H1 (cell line): ENCODE data around the gene MCF2L. TPM values are rescaled to one million over a fixed set of nuclear protein-coding genes. Genes with fewer than 3 reads are reported as not detected.

Source experiments
- CTCF ChIA-PET: fragments of 300-600 bp; sonication (Branson Sonifier 250); formaldehyde crosslinking; loops from one replicate; lab custom pipeline; 2021; ENCODE audit not compliant: partially characterized antibody; lab: Charles Lee
- POLR2A ChIA-PET: fragments of 300-600 bp; sonication (Branson Sonifier 250); formaldehyde crosslinking; loops from one replicate; lab custom pipeline; 2021; ENCODE audit warnings: inconsistent platforms; ENCODE audit not compliant: partially characterized antibody; lab: Charles Lee
- DNase-seq, 2 experiments: peaks; one replicate each; pipeline versions ENCODE4 v3.0.0 to v3.0.0-alpha.2; 2010 to 2022; ENCODE audit warnings: low spot score in 2 of 2, low read depth in 1 of 2, mixed read lengths in 1 of 2
- FAIRE-seq: peaks from 2 replicates; lab custom pipeline; 2011; peaks lifted over from hg19 to GRCh38; lab: Jason Lieb, UNC
- H2AFZ ChIP-seq: 2 replicates; pipeline ENCODE4 v1.8.1; 2012; ENCODE audit warnings: low read length, inconsistent platforms
- H2AK5ac ChIP-seq: 2 replicates; pipeline ENCODE4 v1.6.1; 2013; ENCODE audit warnings: low read depth, low read length
- H2BK120ac ChIP-seq: replicated peaks from 2 replicates; pipeline ENCODE3; 2013; ENCODE audit warnings: low read depth, low read length, inconsistent platforms
- H2BK12ac ChIP-seq: 2 replicates; pipeline ENCODE4 v1.6.1; 2013; ENCODE audit warnings: low read depth, low read length
- H2BK15ac ChIP-seq: 2 replicates; pipeline ENCODE4 v1.6.1; 2013; ENCODE audit warnings: low read length
- H2BK20ac ChIP-seq: 2 replicates; pipeline ENCODE4 v1.6.1; 2013; ENCODE audit warnings: low read length
- H2BK5ac ChIP-seq: 2 replicates; pipeline ENCODE4 v1.6.1; 2013; ENCODE audit warnings: low read depth, low read length
- H3K14ac ChIP-seq: 2 replicates; pipeline ENCODE4 v1.6.1; 2013; ENCODE audit warnings: inconsistent platforms; ENCODE audit not compliant: insufficient read length
- H3K18ac ChIP-seq: 2 replicates; pipeline ENCODE4 v1.6.1; 2013; ENCODE audit warnings: low read length; ENCODE audit errors: extremely low read depth
- H3K23ac ChIP-seq: 2 replicates; pipeline ENCODE4 v1.6.1; 2013; ENCODE audit warnings: inconsistent platforms; ENCODE audit not compliant: insufficient read length
- H3K23me2 ChIP-seq: 2 replicates; pipeline ENCODE4 v1.6.1; 2013; ENCODE audit warnings: low read depth, low read length
- H3K27ac ChIP-seq: 2 replicates; pipeline ENCODE4 v1.6.1; 2011; ENCODE audit warnings: low read depth, low read length, inconsistent platforms
- H3K27me3 ChIP-seq, 4 experiments: replicated peaks in 1 of 4; 1 replicate in 1 of 4; 2 replicates in 3 of 4; pipeline versions ENCODE4 v1.6.1 to v1.8.1; 2011 to 2013; ENCODE audit warnings: low read length in 3 of 4, mild to moderate bottlenecking in 3 of 4, inconsistent platforms in 2 of 4, mixed read lengths in 2 of 4, moderate library complexity in 1 of 4; ENCODE audit not compliant: control insufficient read depth in 3 of 4, insufficient read depth in 3 of 4; ENCODE audit errors: extremely low read depth in 1 of 4
- H3K36me3 ChIP-seq, 4 experiments: 2 replicates each; pipeline versions ENCODE4 v1.6.1 to v1.8.1; 2011 to 2013; ENCODE audit warnings: mild to moderate bottlenecking in 4 of 4, low read length in 3 of 4, moderate library complexity in 2 of 4, control low read depth in 1 of 4, inconsistent platforms in 1 of 4; ENCODE audit not compliant: insufficient read depth in 4 of 4, control insufficient read depth in 2 of 4
- H3K4ac ChIP-seq: replicated peaks from 2 replicates; pipeline ENCODE3; 2013; ENCODE audit warnings: low read length, low read depth, mixed read lengths, inconsistent platforms; ENCODE audit not compliant: insufficient read length
- H3K4me1 ChIP-seq, 4 experiments: replicated peaks in 1 of 4; 1 replicate in 1 of 4; 2 replicates in 3 of 4; pipeline versions ENCODE4 v1.6.1 to v1.8.1; 2011 to 2013; ENCODE audit warnings: low read length in 3 of 4, inconsistent platforms in 2 of 4, mixed read lengths in 1 of 4; ENCODE audit not compliant: insufficient read depth in 4 of 4, control insufficient read depth in 3 of 4
- H3K4me2 ChIP-seq, 2 experiments: 2 replicates each; pipeline versions ENCODE4 v1.6.1 to v1.8.1; 2011 to 2013; ENCODE audit warnings: low read depth in 2 of 2, low read length in 2 of 2, control low read depth in 1 of 2, inconsistent platforms in 1 of 2, mild to moderate bottlenecking in 1 of 2; ENCODE audit not compliant: insufficient read depth in 1 of 2
- H3K4me3 ChIP-seq, 4 experiments: fragments of 200-600, 300-600 bp in 1 of 4; sonication (generic), shearing (Covaris generic), sonication (Bioruptor Twin) in 1 of 4; 2 replicates each; pipeline versions ENCODE4 v1.5.1 to v1.8.1; 2011 to 2016; ENCODE audit warnings: low read length in 4 of 4, low read depth in 3 of 4, control low read depth in 2 of 4, inconsistent platforms in 2 of 4, mild to moderate bottlenecking in 2 of 4, mixed read lengths in 1 of 4, moderate library complexity in 1 of 4; ENCODE audit not compliant: insufficient read depth in 2 of 4; ENCODE audit errors: extremely low read depth in 1 of 4
- H3K56ac ChIP-seq: replicated peaks from 2 replicates; pipeline ENCODE3; 2013; ENCODE audit warnings: low read depth, mild to moderate bottlenecking, mixed read lengths, low read length, inconsistent platforms; ENCODE audit not compliant: insufficient read length
- H3K79me1 ChIP-seq: 2 replicates; pipeline ENCODE4 v1.6.1; 2013; ENCODE audit warnings: low read depth, low read length, control low read depth
- H3K79me2 ChIP-seq, 2 experiments: 2 replicates each; pipeline versions ENCODE4 v1.6.1 to v1.8.1; 2012 to 2013; ENCODE audit warnings: low read length in 2 of 2, mild to moderate bottlenecking in 2 of 2, inconsistent platforms in 1 of 2; ENCODE audit not compliant: insufficient read depth in 2 of 2, control insufficient read depth in 1 of 2
- H3K9ac ChIP-seq, 4 experiments: replicated peaks in 1 of 4; 1 replicate in 1 of 4; 2 replicates in 3 of 4; pipeline versions ENCODE4 v1.6.1 to v1.8.1; 2011 to 2013; ENCODE audit warnings: low read depth in 3 of 4, low read length in 3 of 4, control low read depth in 2 of 4, mild to moderate bottlenecking in 2 of 4, moderate library complexity in 2 of 4, inconsistent platforms in 1 of 4; ENCODE audit errors: extremely low read depth in 1 of 4
- H3K9me3 ChIP-seq, 2 experiments: 2 replicates each; pipeline versions ENCODE4 v1.6.1 to v1.8.1; 2012 to 2013; ENCODE audit warnings: mild to moderate bottlenecking in 2 of 2, moderate library complexity in 2 of 2, control low read depth in 1 of 2, inconsistent platforms in 1 of 2, low read depth in 1 of 2, low read length in 1 of 2, mixed read lengths in 1 of 2; ENCODE audit not compliant: insufficient read depth in 2 of 2
- H4K20me1 ChIP-seq, 2 experiments: replicated peaks in 1 of 2; 2 replicates each; pipeline versions ENCODE3 to v1.8.1; 2011 to 2013; ENCODE audit warnings: inconsistent platforms in 2 of 2, low read length in 2 of 2, mild to moderate bottlenecking in 1 of 2; ENCODE audit not compliant: insufficient read depth in 2 of 2, control insufficient read depth in 1 of 2
- H4K5ac ChIP-seq: 2 replicates; pipeline ENCODE4 v1.6.1; 2013; ENCODE audit warnings: low read length, low read depth, mixed read lengths, inconsistent platforms; ENCODE audit not compliant: insufficient read length
- H4K8ac ChIP-seq: 2 replicates; pipeline ENCODE4 v1.8.0; 2013; ENCODE audit warnings: mild to moderate bottlenecking, moderate library complexity, low read length, inconsistent platforms; ENCODE audit not compliant: insufficient read depth; ENCODE audit errors: extremely low read depth
- H4K91ac ChIP-seq: replicated peaks from 2 replicates; pipeline ENCODE3; 2013; ENCODE audit warnings: low read length, mixed read lengths, inconsistent platforms; ENCODE audit not compliant: insufficient read length
- EGR1 ChIP-seq: IDR thresholded peaks from 2 replicates; pipeline ENCODE4 v1.6.1; 2011; ENCODE audit warnings: low read depth, low read length, borderline replicate concordance
- FOSL1 ChIP-seq: IDR thresholded peaks from 2 replicates; pipeline ENCODE4 v1.6.1; 2011; ENCODE audit warnings: mild to moderate bottlenecking, low read depth, low read length, moderate library complexity; ENCODE audit not compliant: insufficient read depth
- SIX5 ChIP-seq: IDR thresholded peaks from 2 replicates; pipeline ENCODE4 v1.6.1; 2011; ENCODE audit warnings: mild to moderate bottlenecking, low read depth, low read length
- WGBS, 2 experiments: shearing (Covaris generic) in 1 of 2; methylation state at CpG; one replicate each; pipeline versions ENCODE4 v1.1.6 to v1.1.7; 2013 to 2015; ENCODE audit warnings: low lambda C conversion rate in 2 of 2, mixed read lengths in 2 of 2, inconsistent platforms in 1 of 2, low coverage in 1 of 2, missing lambda C conversion rate in 1 of 2; ENCODE audit not compliant: insufficient replicate concordance in 2 of 2, insufficient coverage in 1 of 2, insufficient read length in 1 of 2; ENCODE audit errors: extremely low coverage in 1 of 2, missing lambda C conversion rate in 1 of 2; 5-methylcytosine and 5-hydroxymethylcytosine counted together
- polyA plus RNA-seq, 7 experiments: library from polyadenylated mRNA; depleted of rRNA in 3 of 7; stranded (reverse) in 5 of 7; unstranded in 2 of 7; fragments of >200 nt in 5 of 7; fragments of 200-250 nt in 2 of 7; gene quantifications; 1 replicate in 5 of 7; 2 replicates in 1 of 7; 4 replicates in 1 of 7; pipeline versions ENCODE4 v1.2.1 to v1.2.3, GENCODE V29; 2011 to 2013; ENCODE audit warnings: missing spikeins in 2 of 7, mixed read lengths in 2 of 7
- total RNA-seq: library from RNA; stranded (reverse); fragmentation: NEBNext Ultra II Directional; extraction: Animal tissue kit (Norgen Biotek cat#: 25700); gene quantifications from 2 replicates; pipeline ENCODE4 v1.2.1, GENCODE V29; 2021
- TF ChIP-seq, protein P1 (sequence below): IDR thresholded peaks from 2 replicates; pipeline ENCODE4 v1.6.1; 2012; ENCODE audit warnings: inconsistent platforms

Gene MCF2L
- total and polyA plus RNA-seq, 2 of the 8 experiments (the other 6 are each of a cell fraction or from before 2014, with no cell fraction given): 10.1 to 24.4 TPM

GRCh38 chr13:113005076-113005865 is 36.3 kb downstream of the MCF2L start:
- Histone ChIP-seq H4K20me1 (peaks cover 2% of the 10 kb centered on the region in 2 experiments), H3K27ac (no peak overlapping the region), H3K4me2 (no peak overlapping the region), H2BK5ac (no peak overlapping the region), H3K79me2 (no peaks in the 10 kb centered on the region), H2BK12ac (no peak overlapping the region), H2AFZ (no peak overlapping the region), H2BK120ac (no peak overlapping the region), H2BK15ac (no peak overlapping the region), H4K5ac (no peak overlapping the region), H3K18ac (no peak overlapping the region), H3K4ac (no peak overlapping the region), H3K23me2 (no peaks in the 10 kb centered on the region), H3K9ac (no peak overlapping the region), H3K56ac (no peak overlapping the region), H2BK20ac (no peak overlapping the region), H2AK5ac (no peak overlapping the region), H3K14ac (no peak overlapping the region), H4K91ac (no peak overlapping the region), H3K23ac (no peak overlapping the region), H3K4me3 (no peak overlapping the region), H3K9me3 (no peaks in the 10 kb centered on the region), H3K4me1 (peaks cover 0 to 4% (median 1%) of the 10 kb centered on the region in 4 experiments; a peak in 1 of 7 replicates), H4K8ac (peak overlapping the region; percentile 12; the same call in 1 of the 2 replicates), H3K27me3 (no peaks in the 10 kb centered on the region), H3K79me1 (peaks cover 3% of the 10 kb centered on the region; the same call in 1 of the 2 replicates), H3K36me3 (no peaks in the 10 kb centered on the region)
- POLR2A ChIA-PET: no interaction called here
- DNase-seq (no peak), FAIRE-seq (no peak)
- TF ChIP-seq SIX5: no peak
- TF ChIP-seq FOSL1: peak; percentile 67; the same call in 1 of the 2 replicates
- TF ChIP-seq EGR1: peak; percentile 92
- TF ChIP-seq, protein P1, sequence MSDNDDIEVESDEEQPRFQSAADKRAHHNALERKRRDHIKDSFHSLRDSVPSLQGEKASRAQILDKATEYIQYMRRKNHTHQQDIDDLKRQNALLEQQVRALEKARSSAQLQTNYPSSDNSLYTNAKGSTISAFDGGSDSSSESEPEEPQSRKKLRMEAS: no peak
- CTCF ChIA-PET: interaction anchor here (0.6 to 2.3 kb wide), 8 partner anchors 11 to 80 kb away, joined by 3 to 8 read pairs (median 4); no protein-coding TSS in a partner anchor
- WGBS, 2 experiments: 91% methylated on average over 26 of the region's 26 CpGs; no CpG with 5 or more reads in 1 of the 2 experiments
